Loucy (cell line): ENCODE measurements around the gene WT1.

Experiments
- H2AFZ ChIP-seq: fragments of 200-600 bp; sonication (generic); 2 replicates; pipeline ENCODE4 v1.6.0; 2016; ENCODE audit warnings: antibody characterized with exemption, mild to moderate bottlenecking, low read length, moderate library complexity
- H3F3A ChIP-seq: fragments of 200-600 bp; 2 replicates; pipeline ENCODE4 v1.6.0; 2016; ENCODE audit warnings: antibody characterized with exemption, low read depth, mild to moderate bottlenecking
- H3K27me3 ChIP-seq: fragments of 200-600 bp; sonication (generic); 2 replicates; pipeline ENCODE4 v1.6.1; 2014; ENCODE audit warnings: low read length, mild to moderate bottlenecking; ENCODE audit not compliant: insufficient read depth, poor library complexity, severe bottlenecking
- H3K36me3 ChIP-seq: fragments of 200-600 bp; sonication (generic); 2 replicates; pipeline ENCODE4 v1.6.1; 2016; ENCODE audit warnings: low read length; ENCODE audit not compliant: insufficient read depth
- H3K4me1 ChIP-seq: fragments of 200-600 bp; sonication (generic); 2 replicates; pipeline ENCODE4 v1.5.1; 2014; ENCODE audit warnings: low read length, mild to moderate bottlenecking; ENCODE audit not compliant: insufficient read depth, poor library complexity, severe bottlenecking
- H3K4me2 ChIP-seq: fragments of 200-600 bp; sonication (generic); 2 replicates; pipeline ENCODE4 v1.6.0; 2014; ENCODE audit warnings: antibody characterized with exemption, low read length, low read depth, mild to moderate bottlenecking; ENCODE audit not compliant: poor library complexity, severe bottlenecking
- H3K4me3 ChIP-seq: fragments of 200-600 bp; sonication (generic); 2 replicates; pipeline ENCODE4 v1.5.1; 2014; ENCODE audit warnings: low read length, mild to moderate bottlenecking, mixed read lengths; ENCODE audit not compliant: poor library complexity, severe bottlenecking
- H3K79me2 ChIP-seq: fragments of 200-600 bp; sonication (generic); 2 replicates; pipeline ENCODE4 v1.6.1; 2014; ENCODE audit warnings: low read length; ENCODE audit not compliant: insufficient read depth
- H3K9ac ChIP-seq: fragments of 200-600 bp; sonication (generic); 2 replicates; pipeline ENCODE4 v1.6.0; 2014; ENCODE audit warnings: mild to moderate bottlenecking, low read depth, low read length, moderate library complexity; ENCODE audit not compliant: poor library complexity, severe bottlenecking
- H3K9me2 ChIP-seq: fragments of 200-600 bp; sonication (generic); replicated peaks from 2 replicates; pipeline ENCODE4 v1.6.1; 2016; ENCODE audit warnings: low read depth, low read length, mixed read lengths
- H3K9me3 ChIP-seq: fragments of 200-600 bp; sonication (generic); 2 replicates; pipeline ENCODE4 v1.6.1; 2014; ENCODE audit warnings: mild to moderate bottlenecking, antibody characterized with exemption, low read length, low read depth; ENCODE audit not compliant: insufficient read depth
- H4K20me1 ChIP-seq: fragments of 200-600 bp; sonication (generic); 2 replicates; pipeline ENCODE4 v1.6.0; 2014; ENCODE audit warnings: antibody characterized with exemption, low read length, mild to moderate bottlenecking; ENCODE audit not compliant: insufficient read depth, poor library complexity, severe bottlenecking
- EZH2phosphoT487 ChIP-seq: fragments of 200-600 bp; IDR thresholded peaks from 2 replicates; pipeline ENCODE4 v1.6.1; 2018; ENCODE audit warnings: antibody characterized with exemption, mild to moderate bottlenecking, moderate library complexity, borderline replicate concordance
- TF ChIP-seq, protein P1 (sequence below): fragments of 200-600 bp; sonication (generic); conservative IDR thresholded peaks from 2 replicates; pipeline ENCODE4 v1.5.1; 2014; ENCODE audit warnings: mild to moderate bottlenecking, antibody characterized with exemption, low read length

WT1 gene

DNA sequence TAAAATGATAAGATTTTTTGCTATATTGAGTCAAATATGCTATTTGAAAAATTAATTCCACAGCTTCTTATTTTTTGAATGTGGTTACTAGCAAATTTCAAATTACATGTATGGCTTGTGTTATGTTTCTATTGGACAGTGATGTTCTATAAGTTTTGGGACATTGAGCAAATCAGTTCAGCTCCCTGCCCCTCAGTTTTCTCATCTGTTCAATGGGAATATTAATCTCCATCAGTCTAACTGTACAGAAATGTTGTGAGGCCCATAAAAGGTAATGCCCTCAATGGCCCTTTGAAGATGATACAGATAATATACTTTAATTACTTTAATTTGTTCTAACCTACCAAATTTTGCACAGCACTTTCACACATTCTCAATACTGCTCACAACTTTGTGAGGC, 15.2 kb downstream of the WT1 start:
- Histone ChIP-seq H3K9me3 (no peaks in the 10 kb centered on the region), H3K27me3 (no peaks in the 10 kb centered on the region), H3K36me3 (no peaks in the 10 kb centered on the region), H3K4me1 (peaks cover 92% of the 10 kb centered on the region), H3K4me2 (peak overlapping the region; percentile 84), H3F3A (peaks cover 29% of the 10 kb centered on the region), H4K20me1 (no peaks in the 10 kb centered on the region), H3K9me2 (no peaks in the 10 kb centered on the region), H3K79me2 (0 out of 2 replicates have a peak, but pooled peaks cover 6% of the 10 kb centered on the region), H3K9ac (peak overlapping the region; percentile 94), H3K4me3 (peak overlapping the region; percentile 67), H2AFZ (no peak overlapping the region)
- no peak for TF ChIP-seq EZH2phosphoT487
- TF ChIP-seq, protein P1, sequence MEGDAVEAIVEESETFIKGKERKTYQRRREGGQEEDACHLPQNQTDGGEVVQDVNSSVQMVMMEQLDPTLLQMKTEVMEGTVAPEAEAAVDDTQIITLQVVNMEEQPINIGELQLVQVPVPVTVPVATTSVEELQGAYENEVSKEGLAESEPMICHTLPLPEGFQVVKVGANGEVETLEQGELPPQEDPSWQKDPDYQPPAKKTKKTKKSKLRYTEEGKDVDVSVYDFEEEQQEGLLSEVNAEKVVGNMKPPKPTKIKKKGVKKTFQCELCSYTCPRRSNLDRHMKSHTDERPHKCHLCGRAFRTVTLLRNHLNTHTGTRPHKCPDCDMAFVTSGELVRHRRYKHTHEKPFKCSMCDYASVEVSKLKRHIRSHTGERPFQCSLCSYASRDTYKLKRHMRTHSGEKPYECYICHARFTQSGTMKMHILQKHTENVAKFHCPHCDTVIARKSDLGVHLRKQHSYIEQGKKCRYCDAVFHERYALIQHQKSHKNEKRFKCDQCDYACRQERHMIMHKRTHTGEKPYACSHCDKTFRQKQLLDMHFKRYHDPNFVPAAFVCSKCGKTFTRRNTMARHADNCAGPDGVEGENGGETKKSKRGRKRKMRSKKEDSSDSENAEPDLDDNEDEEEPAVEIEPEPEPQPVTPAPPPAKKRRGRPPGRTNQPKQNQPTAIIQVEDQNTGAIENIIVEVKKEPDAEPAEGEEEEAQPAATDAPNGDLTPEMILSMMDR, result no peak

GRCh38 chr11:32418836-32419235, 16.5 kb downstream of the WT1 start:
- Histone ChIP-seq H4K20me1 (no peaks in the 10 kb centered on the region), H2AFZ (no peak overlapping the region), H3K36me3 (no peaks in the 10 kb centered on the region), H3K4me3 (no peak overlapping the region), H3K4me1 (peaks cover 79% of the 10 kb centered on the region), H3K4me2 (peak overlapping the region; percentile 8), H3K9ac (peak overlapping the region; percentile 94), H3F3A (peaks cover 29% of the 10 kb centered on the region), H3K9me2 (no peaks in the 10 kb centered on the region), H3K27me3 (no peaks in the 10 kb centered on the region), H3K79me2 (0 out of 2 replicates have a peak, but pooled peaks cover 6% of the 10 kb centered on the region), H3K9me3 (no peaks in the 10 kb centered on the region)
- TF ChIP-seq EZH2phosphoT487, result no peak
- TF ChIP-seq, protein P1, result no peak

DNA sequence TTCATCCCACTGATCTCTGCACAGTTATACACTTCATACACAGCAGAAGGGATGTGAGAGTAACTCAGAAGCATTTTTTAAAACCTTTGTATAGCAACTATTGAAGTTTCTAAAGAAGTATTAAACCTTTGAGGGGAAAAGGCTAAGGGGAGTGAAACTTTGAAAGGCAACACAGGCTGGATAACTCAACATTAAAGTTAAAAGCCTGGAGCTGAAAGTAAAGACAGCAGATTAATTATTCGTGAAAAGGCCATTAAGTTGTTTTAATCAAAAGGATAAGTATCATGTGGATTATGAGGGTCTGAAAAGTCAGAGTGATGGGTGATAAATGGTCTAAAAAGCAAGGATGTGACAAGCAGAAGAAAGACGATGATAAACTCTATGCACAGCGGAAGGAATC, 17.5 kb downstream of the WT1 start:
- H3K9ac ChIP-seq, result peak overlapping the region; percentile 94
- TF ChIP-seq EZH2phosphoT487, result no peak
- TF ChIP-seq, protein P1, result no peak
- H3K36me3 ChIP-seq, result no peaks in the 10 kb centered on the region
- H3K4me3 ChIP-seq, result no peak overlapping the region
- H3K9me2 ChIP-seq, result no peaks in the 10 kb centered on the region
- H3K4me1 ChIP-seq, result peaks cover 69% of the 10 kb centered on the region
- H3K79me2 ChIP-seq, result 0 out of 2 replicates have a peak, but pooled peaks cover 6% of the 10 kb centered on the region
- H2AFZ ChIP-seq, result peak overlapping the region; percentile 35; the same call in 1 of the 2 replicates
- no peaks in the 10 kb centered on the region for H4K20me1 ChIP-seq
- no peaks in the 10 kb centered on the region for H3K27me3 ChIP-seq
- peaks cover 21% of the 10 kb centered on the region for H3F3A ChIP-seq
- no peaks in the 10 kb centered on the region for H3K9me3 ChIP-seq
- peak overlapping the region; percentile 5 for H3K4me2 ChIP-seq
